Fibroblast of skin of back (primary cell): Measurements from ENCODE around the gene LTBP1. TPM values are rescaled to one million over a fixed set of nuclear protein-coding genes. Genes with fewer than 3 reads are reported as not detected.
"Not testable (repeated sequence)": the region's sequence is repeated elsewhere in the genome, so short reads cannot be mapped to it uniquely, and the experiment has no call there.

ENCODE experiments used
- DNase-seq: peaks from one replicate; pipeline ENCODE4 v3.0.0-alpha.2; 2013
- polyA plus RNA-seq, 2 experiments: library from polyadenylated mRNA; unstranded; fragments of 120-200 nt; gene quantifications; one replicate each; pipeline ENCODE4 v1.2.1, GENCODE V29; 2013; ENCODE audit not compliant: insufficient read length in 2 of 2

LTBP1 gene
- polyA plus RNA-seq (2013, experiment 1 of 2; ENCODE audit: insufficient read length) = 241 TPM
- 300 TPM for polyA plus RNA-seq (2013, experiment 2 of 2; ENCODE audit: insufficient read length)

GRCh38 chr2:32946314-32947075 is at the start of gene LTBP1:
TSS of gene LTBP1 (plus strand) at chr2:32946953. CDS start at chr2:32947325, 372 bp downstream.
- peak; percentile 78 for DNase-seq

- no peak for DNase-seq
Measured at GRCh38 chr2:32900246-32900973, 46.3 kb upstream of the LTBP1 start.

GRCh38 chr2:32901313-32901712 is 45.4 kb upstream of the LTBP1 start:
- no peak for DNase-seq

GRCh38 chr2:32902174-32902573 is 44.6 kb upstream of the LTBP1 start:
- no peak for DNase-seq

GRCh38 chr2:32902986-32903385 is 43.8 kb upstream of the LTBP1 start:
- DNase-seq = no peak

GRCh38 chr2:32904074-32904473 is 42.7 kb upstream of the LTBP1 start:
- no peak for DNase-seq

GRCh38 chr2:32904751-32905150 is 42.0 kb upstream of the LTBP1 start:
- no peak for DNase-seq

- no peak for DNase-seq
Measured at GRCh38 chr2:32905270-32905669, 41.5 kb upstream of the LTBP1 start.

- no peak for DNase-seq
Measured at GRCh38 chr2:32910883-32911598, 35.7 kb upstream of the LTBP1 start.

- DNase-seq = no peak
Measured at GRCh38 chr2:32915694-32916093, 31.1 kb upstream of the LTBP1 start.

- no peak for DNase-seq
Measured at GRCh38 chr2:32918774-32919173, 28.0 kb upstream of the LTBP1 start.

- DNase-seq = not testable (repeated sequence)
Measured at GRCh38 chr2:32919901-32920300, 26.9 kb upstream of the LTBP1 start.

GRCh38 chr2:32921486-32921885 is 25.3 kb upstream of the LTBP1 start:
- DNase-seq = not testable (repeated sequence)

GRCh38 chr2:32922501-32922900 is 24.3 kb upstream of the LTBP1 start:
- DNase-seq = no peak

GRCh38 chr2:32923109-32923508 is 23.6 kb upstream of the LTBP1 start:
- no peak for DNase-seq

GRCh38 chr2:32925283-32925815 is 21.4 kb upstream of the LTBP1 start:
- DNase-seq = no peak

- DNase-seq = no peak
Measured at GRCh38 chr2:32925976-32926707, 20.6 kb upstream of the LTBP1 start.

GRCh38 chr2:32926708-32927084 is 20.1 kb upstream of the LTBP1 start:
- peak; percentile 27 for DNase-seq

GRCh38 chr2:32930436-32930835 is 16.3 kb upstream of the LTBP1 start:
- no peak for DNase-seq

GRCh38 chr2:32931519-32931918 is 15.2 kb upstream of the LTBP1 start:
- no peak for DNase-seq

GRCh38 chr2:32931945-32932709 is 14.6 kb upstream of the LTBP1 start:
- no peak for DNase-seq
